HEK293 (cell line): ENCODE data around the gene MYRIP.

Experiments
- CTCF ChIA-PET: fragments of 350-600 bp; formaldehyde crosslinking; extraction: SDS; loops from one replicate; lab custom pipeline; 2021; ENCODE audit warnings: antibody characterized with exemption; lab: Yijun Ruan, JAX
- POLR2A ChIA-PET: fragments of 300-600 bp; formaldehyde crosslinking; extraction: SDS; loops from one replicate; lab custom pipeline; 2020; ENCODE audit warnings: antibody characterized with exemption, inconsistent platforms; lab: Yijun Ruan, JAX
- H3K27ac ChIP-seq: fragments of 200-500 bp; sonication (Bioruptor generic); 2 replicates; pipeline ENCODE4 v1.5.1; 2014; ENCODE audit warnings: low read depth, low read length, control low read depth, inconsistent platforms; ENCODE audit errors: extremely low read depth
- H3K36me3 ChIP-seq, 2 experiments: fragments of 200-500 bp in 1 of 2; sonication (Bioruptor generic) in 1 of 2; 1 replicate in 1 of 2; 2 replicates in 1 of 2; pipeline ENCODE4 v1.5.1; 2014 to 2017; ENCODE audit warnings: inconsistent platforms in 2 of 2, low read length in 2 of 2; ENCODE audit not compliant: control insufficient read depth in 2 of 2, insufficient read depth in 1 of 2
- H3K4me1 ChIP-seq: fragments of 200-500 bp; sonication (Bioruptor generic); 2 replicates; pipeline ENCODE4 v1.5.1; 2014; ENCODE audit warnings: mild to moderate bottlenecking, low read length, inconsistent platforms; ENCODE audit not compliant: control insufficient read depth, insufficient read depth
- H3K4me3 ChIP-seq: 2 replicates; pipeline ENCODE4 v1.5.1; 2011; ENCODE audit warnings: low read depth, mild to moderate bottlenecking, control low read depth, low read length, moderate library complexity
- H3K9me3 ChIP-seq: fragments of 200-500 bp; sonication (Bioruptor generic); 2 replicates; pipeline ENCODE4 v1.5.1; 2014; ENCODE audit warnings: low read depth, low read length, inconsistent platforms; ENCODE audit not compliant: control insufficient read depth, insufficient read depth
- GLIS1 ChIP-seq: fragments of 450-650 bp; formaldehyde crosslinking; IDR thresholded peaks from 2 replicates; pipeline ENCODE4 v1.5.1; 2016; ENCODE audit warnings: missing biosample characterization, missing genetic modification characterization
- GLIS2 ChIP-seq: fragments of 450-650 bp; formaldehyde crosslinking; IDR thresholded peaks from 2 replicates; pipeline ENCODE4 v1.5.1; 2016; ENCODE audit warnings: missing biosample characterization, missing genetic modification characterization
- OVOL3 ChIP-seq: fragments of 450-650 bp; formaldehyde crosslinking; IDR thresholded peaks from 2 replicates; pipeline ENCODE4 v1.5.1; 2016; ENCODE audit warnings: missing biosample characterization, missing genetic modification characterization
- WT1 ChIP-seq: fragments of 450-650 bp; formaldehyde crosslinking; IDR thresholded peaks from 2 replicates; pipeline ENCODE4 v1.5.1; 2016; ENCODE audit warnings: missing biosample characterization, missing genetic modification characterization
- YY1 ChIP-seq: fragments of 450-650 bp; formaldehyde crosslinking; IDR thresholded peaks from 2 replicates; pipeline ENCODE4 v1.5.1; 2018; ENCODE audit warnings: missing biosample characterization, missing genetic modification characterization
- ZBTB8A ChIP-seq: fragments of 450-650 bp; formaldehyde crosslinking; IDR thresholded peaks from 2 replicates; pipeline ENCODE4 v1.5.1; 2016; ENCODE audit warnings: missing biosample characterization, missing genetic modification characterization
- ZFP37 ChIP-seq: fragments of 450-650 bp; formaldehyde crosslinking; IDR thresholded peaks from 2 replicates; pipeline ENCODE4 v1.5.1; 2016; ENCODE audit warnings: missing biosample characterization, missing genetic modification characterization
- ZIC2 ChIP-seq: fragments of 450-650 bp; formaldehyde crosslinking; IDR thresholded peaks from 2 replicates; pipeline ENCODE4 v1.5.1; 2016; ENCODE audit warnings: missing biosample characterization, missing genetic modification characterization
- ZNF138 ChIP-seq: fragments of 450-650 bp; formaldehyde crosslinking; IDR thresholded peaks from 2 replicates; pipeline ENCODE4 v1.5.1; 2016; ENCODE audit warnings: missing biosample characterization, missing genetic modification characterization, borderline replicate concordance
- ZNF174 ChIP-seq: fragments of 450-650 bp; formaldehyde crosslinking; IDR thresholded peaks from 2 replicates; pipeline ENCODE4 v1.5.0; 2017; ENCODE audit warnings: missing biosample characterization, mild to moderate bottlenecking, missing genetic modification characterization
- ZNF19 ChIP-seq: fragments of 450-650 bp; formaldehyde crosslinking; IDR thresholded peaks from 2 replicates; pipeline ENCODE4; 2016; ENCODE audit warnings: missing biosample characterization, missing genetic modification characterization, low read depth
- ZNF211 ChIP-seq: fragments of 450-650 bp; formaldehyde crosslinking; IDR thresholded peaks from 2 replicates; pipeline ENCODE4 v1.5.1; 2016; ENCODE audit warnings: low read depth, missing biosample characterization, missing genetic modification characterization
- ZNF214 ChIP-seq: fragments of 450-650 bp; formaldehyde crosslinking; IDR thresholded peaks from 2 replicates; pipeline ENCODE4 v1.5.1; 2017; ENCODE audit warnings: missing biosample characterization, mild to moderate bottlenecking, missing genetic modification characterization, borderline replicate concordance
- ZNF354C ChIP-seq: fragments of 450-650 bp; formaldehyde crosslinking; IDR thresholded peaks from 2 replicates; pipeline ENCODE4 v1.5.1; 2016; ENCODE audit warnings: missing biosample characterization, missing genetic modification characterization, low read depth, borderline replicate concordance
- ZNF391 ChIP-seq: fragments of 450-650 bp; formaldehyde crosslinking; IDR thresholded peaks from 2 replicates; pipeline ENCODE4 v1.5.1; 2016; ENCODE audit warnings: low read depth, missing biosample characterization, missing genetic modification characterization, borderline replicate concordance
- ZNF501 ChIP-seq: fragments of 450-650 bp; formaldehyde crosslinking; IDR thresholded peaks from 2 replicates; pipeline ENCODE4 v1.5.1; 2016; ENCODE audit warnings: missing biosample characterization, missing genetic modification characterization
- ZNF600 ChIP-seq: fragments of 450-650 bp; formaldehyde crosslinking; IDR thresholded peaks from 2 replicates; pipeline ENCODE4 v1.5.1; 2016; ENCODE audit warnings: missing biosample characterization, missing genetic modification characterization
- ZNF629 ChIP-seq: fragments of 450-650 bp; formaldehyde crosslinking; IDR thresholded peaks from 2 replicates; pipeline ENCODE4 v1.5.1; 2017; ENCODE audit warnings: missing biosample characterization, missing genetic modification characterization
- ZNF654 ChIP-seq: fragments of 450-650 bp; formaldehyde crosslinking; IDR thresholded peaks from 2 replicates; pipeline ENCODE4 v1.5.1; 2016; ENCODE audit warnings: low read depth, missing biosample characterization, missing genetic modification characterization
- ZSCAN30 ChIP-seq: fragments of 450-650 bp; IDR thresholded peaks from 2 replicates; pipeline ENCODE4 v1.5.1; 2018; ENCODE audit warnings: missing biosample characterization, mild to moderate bottlenecking, missing genetic modification characterization, moderate library complexity
- ZXDB ChIP-seq: fragments of 450-650 bp; formaldehyde crosslinking; IDR thresholded peaks from 2 replicates; pipeline ENCODE4 v1.5.1; 2016; ENCODE audit warnings: missing biosample characterization, missing genetic modification characterization
- TF ChIP-seq, protein P1 (sequence below): fragments of 450-650 bp; formaldehyde crosslinking; IDR thresholded peaks from 2 replicates; pipeline ENCODE4 v1.5.1; 2017; ENCODE audit warnings: missing biosample characterization, mild to moderate bottlenecking, missing genetic modification characterization, moderate library complexity
- TF ChIP-seq, protein P2 (sequence below): fragments of 450-650 bp; formaldehyde crosslinking; IDR thresholded peaks from 2 replicates; pipeline ENCODE4; 2016; ENCODE audit warnings: missing biosample characterization, missing genetic modification characterization
- TF ChIP-seq, protein P3 (sequence below): fragments of 450-650 bp; formaldehyde crosslinking; IDR thresholded peaks from 2 replicates; pipeline ENCODE4 v1.5.1; 2017; ENCODE audit warnings: missing biosample characterization, missing genetic modification characterization
- TF ChIP-seq, protein P4 (sequence below): fragments of 450-650 bp; formaldehyde crosslinking; IDR thresholded peaks from 2 replicates; pipeline ENCODE4 v1.5.1; 2016; ENCODE audit warnings: missing biosample characterization, missing genetic modification characterization

Gene MYRIP

DNA sequence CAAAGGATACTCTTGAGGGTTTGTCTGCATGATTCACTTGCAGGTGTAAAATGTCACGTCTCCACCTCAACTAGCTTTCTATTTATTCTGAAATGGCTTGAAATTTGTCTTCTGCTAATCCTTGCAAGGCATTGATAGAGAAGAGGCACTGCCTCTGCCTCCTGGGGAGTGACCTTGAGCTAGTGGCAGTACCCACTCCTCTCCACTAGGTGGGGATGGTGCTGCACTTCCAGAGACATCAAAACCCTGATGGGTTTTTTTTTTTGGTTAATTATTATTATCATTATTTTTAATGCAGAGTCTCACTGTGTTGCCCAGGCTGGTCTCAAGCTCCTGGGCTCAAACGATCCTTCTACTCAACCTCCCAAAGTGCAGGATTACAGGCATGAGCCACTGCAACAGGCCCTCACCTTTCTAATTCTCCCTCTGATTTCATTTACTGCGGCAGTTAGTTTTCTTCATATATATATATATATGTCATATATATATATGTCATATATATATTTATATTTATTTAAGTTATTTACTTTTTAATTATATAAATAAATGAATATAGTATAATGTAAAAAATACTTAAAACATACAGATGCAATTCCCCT is 382.5 kb downstream of the MYRIP start:
- H3K4me1 ChIP-seq = no peaks in the 10 kb centered on the region
- POLR2A ChIA-PET = interaction anchor here (0.8 to 1.4 kb wide), 3 partner anchors 38 to 122 kb away, joined by 3 to 8 read pairs (median 3); partner anchors contain the start of gene EIF1B
- no peaks in the 10 kb centered on the region for H3K9me3 ChIP-seq
- H3K27ac ChIP-seq = no peak overlapping the region
- CTCF ChIA-PET = interaction anchor here (0.5 to 3.4 kb wide), 22 partner anchors 8 to 787 kb away, joined by 3 to 44 read pairs (median 4); partner anchors contain the start of gene EIF1B
- H3K4me3 ChIP-seq = no peak overlapping the region
- H3K36me3 ChIP-seq = no peaks in the 10 kb centered on the region
- TF ChIP-seq ZNF654 (tag by site-specific recombination) (peak; percentile 53), GLIS1 (tag by site-specific recombination) (peak; percentile 18; the same call in 1 of the 2 replicates), ZNF354C (tag by site-specific recombination) (no peak)

DNA sequence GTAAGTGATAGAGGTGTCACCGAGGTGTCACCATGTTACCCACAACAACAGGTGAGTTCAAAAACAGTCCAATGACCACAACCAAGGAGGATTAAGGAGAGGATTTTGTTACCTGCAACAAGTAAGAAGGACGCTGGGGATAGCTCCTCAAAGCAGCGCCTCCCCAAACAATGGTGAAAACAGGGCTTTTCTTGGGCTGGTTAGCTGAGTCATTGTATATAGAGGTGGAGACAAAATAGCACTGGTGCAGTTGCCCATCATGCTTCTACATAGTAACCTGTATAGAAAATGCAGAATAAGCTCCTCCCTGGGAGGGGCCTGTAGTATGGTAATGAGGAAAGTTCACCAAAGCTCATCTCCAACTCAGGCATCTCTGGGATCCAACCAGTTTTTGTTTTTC is 383.2 kb downstream of the MYRIP start:
- Histone ChIP-seq H3K4me1 (no peaks in the 10 kb centered on the region), H3K27ac (no peak overlapping the region), H3K36me3 (no peaks in the 10 kb centered on the region), H3K9me3 (no peaks in the 10 kb centered on the region), H3K4me3 (no peak overlapping the region)
- ChIA-PET CTCF (interaction anchor here (0.6 to 3.4 kb wide), 8 partner anchors 8 to 527 kb away, joined by 3 to 44 read pairs (median 4); no protein-coding TSS in a partner anchor), POLR2A (interaction anchor here (1.3 to 1.4 kb wide), 2 partner anchors 117 to 121 kb away, joined by 3 to 8 read pairs; partner anchors contain the start of gene EIF1B)
- TF ChIP-seq ZFP37 (tag by site-specific recombination) (no peak), ZNF19 (tag by site-specific recombination) (no peak), ZNF600 (tag by site-specific recombination) (no peak), ZNF174 (no peak), ZNF654 (tag by site-specific recombination) (no peak), WT1 (tag by site-specific recombination) (no peak), ZNF211 (tag by site-specific recombination) (no peak), YY1 (tag by site-specific recombination) (no peak), ZNF629 (tag by site-specific recombination) (no peak), ZBTB8A (tag by site-specific recombination) (no peak), ZXDB (tag by site-specific recombination) (no peak), GLIS2 (tag by site-specific recombination) (no peak), ZIC2 (no peak)
- TF ChIP-seq, protein P1, sequence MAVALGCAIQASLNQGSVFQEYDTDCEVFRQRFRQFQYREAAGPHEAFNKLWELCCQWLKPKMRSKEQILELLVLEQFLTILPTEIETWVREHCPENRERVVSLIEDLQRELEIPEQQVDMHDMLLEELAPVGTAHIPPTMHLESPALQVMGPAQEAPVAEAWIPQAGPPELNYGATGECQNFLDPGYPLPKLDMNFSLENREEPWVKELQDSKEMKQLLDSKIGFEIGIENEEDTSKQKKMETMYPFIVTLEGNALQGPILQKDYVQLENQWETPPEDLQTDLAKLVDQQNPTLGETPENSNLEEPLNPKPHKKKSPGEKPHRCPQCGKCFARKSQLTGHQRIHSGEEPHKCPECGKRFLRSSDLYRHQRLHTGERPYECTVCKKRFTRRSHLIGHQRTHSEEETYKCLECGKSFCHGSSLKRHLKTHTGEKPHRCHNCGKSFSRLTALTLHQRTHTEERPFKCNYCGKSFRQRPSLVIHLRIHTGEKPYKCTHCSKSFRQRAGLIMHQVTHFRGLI (tag by site-specific recombination) = no peak
- TF ChIP-seq, protein P2, sequence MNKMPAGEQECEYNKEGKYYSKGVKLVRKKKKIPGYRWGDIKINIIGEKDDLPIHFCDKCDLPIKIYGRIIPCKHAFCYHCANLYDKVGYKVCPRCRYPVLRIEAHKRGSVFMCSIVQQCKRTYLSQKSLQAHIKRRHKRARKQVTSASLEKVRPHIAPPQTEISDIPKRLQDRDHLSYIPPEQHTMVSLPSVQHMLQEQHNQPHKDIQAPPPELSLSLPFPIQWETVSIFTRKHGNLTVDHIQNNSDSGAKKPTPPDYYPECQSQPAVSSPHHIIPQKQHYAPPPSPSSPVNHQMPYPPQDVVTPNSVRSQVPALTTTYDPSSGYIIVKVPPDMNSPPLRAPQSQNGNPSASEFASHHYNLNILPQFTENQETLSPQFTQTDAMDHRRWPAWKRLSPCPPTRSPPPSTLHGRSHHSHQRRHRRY = no peak
- TF ChIP-seq, protein P3, sequence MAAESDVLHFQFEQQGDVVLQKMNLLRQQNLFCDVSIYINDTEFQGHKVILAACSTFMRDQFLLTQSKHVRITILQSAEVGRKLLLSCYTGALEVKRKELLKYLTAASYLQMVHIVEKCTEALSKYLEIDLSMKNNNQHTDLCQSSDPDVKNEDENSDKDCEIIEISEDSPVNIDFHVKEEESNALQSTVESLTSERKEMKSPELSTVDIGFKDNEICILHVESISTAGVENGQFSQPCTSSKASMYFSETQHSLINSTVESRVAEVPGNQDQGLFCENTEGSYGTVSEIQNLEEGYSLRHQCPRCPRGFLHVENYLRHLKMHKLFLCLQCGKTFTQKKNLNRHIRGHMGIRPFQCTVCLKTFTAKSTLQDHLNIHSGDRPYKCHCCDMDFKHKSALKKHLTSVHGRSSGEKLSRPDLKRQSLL = no peak

DNA sequence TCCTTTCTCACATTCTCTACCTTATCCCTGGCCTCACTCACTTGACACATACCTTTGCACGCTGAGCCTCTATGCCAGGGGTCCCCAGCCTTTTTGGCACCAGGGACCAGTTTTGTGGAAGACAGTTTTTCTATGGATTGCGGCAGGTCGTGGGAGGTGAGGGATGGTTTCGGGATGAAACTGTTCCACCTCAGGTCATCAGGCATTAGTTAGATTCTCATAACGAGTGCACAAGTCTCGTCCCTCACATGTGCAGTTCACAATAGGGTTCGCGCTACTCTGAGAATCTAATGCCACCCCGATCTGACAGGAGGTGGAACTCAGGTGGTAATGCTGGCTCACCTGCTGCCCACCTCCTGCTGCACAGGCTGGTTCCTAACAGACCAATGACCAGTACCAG is 387.6 kb downstream of the MYRIP start:
- Histone ChIP-seq H3K9me3 (no peaks in the 10 kb centered on the region), H3K27ac (no peak overlapping the region), H3K4me1 (no peaks in the 10 kb centered on the region), H3K36me3 (no peaks in the 10 kb centered on the region), H3K4me3 (no peak overlapping the region)
- CTCF ChIA-PET = no interaction called here
- POLR2A ChIA-PET = no interaction called here
- TF ChIP-seq, protein P4, sequence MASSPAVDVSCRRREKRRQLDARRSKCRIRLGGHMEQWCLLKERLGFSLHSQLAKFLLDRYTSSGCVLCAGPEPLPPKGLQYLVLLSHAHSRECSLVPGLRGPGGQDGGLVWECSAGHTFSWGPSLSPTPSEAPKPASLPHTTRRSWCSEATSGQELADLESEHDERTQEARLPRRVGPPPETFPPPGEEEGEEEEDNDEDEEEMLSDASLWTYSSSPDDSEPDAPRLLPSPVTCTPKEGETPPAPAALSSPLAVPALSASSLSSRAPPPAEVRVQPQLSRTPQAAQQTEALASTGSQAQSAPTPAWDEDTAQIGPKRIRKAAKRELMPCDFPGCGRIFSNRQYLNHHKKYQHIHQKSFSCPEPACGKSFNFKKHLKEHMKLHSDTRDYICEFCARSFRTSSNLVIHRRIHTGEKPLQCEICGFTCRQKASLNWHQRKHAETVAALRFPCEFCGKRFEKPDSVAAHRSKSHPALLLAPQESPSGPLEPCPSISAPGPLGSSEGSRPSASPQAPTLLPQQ (tag by site-specific recombination) = no peak
- TF ChIP-seq ZNF391 (no peak), ZSCAN30 (tag by site-specific recombination) (no peak), ZNF501 (no peak), ZNF214 (tag by site-specific recombination) (no peak), ZNF138 (tag by site-specific recombination) (no peak), ZNF19 (tag by site-specific recombination) (no peak), ZNF354C (tag by site-specific recombination) (no peak), OVOL3 (tag by site-specific recombination) (no peak)
